GOT3 (cell line): ENCODE measurements around the gene CXXC5.
A peak's percentile ranks its signal among the peaks of the same experiment; 100 is the strongest.

Experiments
- DNase-seq: peaks from one replicate; lab custom pipeline; 2025; ENCODE audit warnings: mixed read lengths; lab: John Stamatoyannopoulos, UW

CXXC5 gene

DNA sequence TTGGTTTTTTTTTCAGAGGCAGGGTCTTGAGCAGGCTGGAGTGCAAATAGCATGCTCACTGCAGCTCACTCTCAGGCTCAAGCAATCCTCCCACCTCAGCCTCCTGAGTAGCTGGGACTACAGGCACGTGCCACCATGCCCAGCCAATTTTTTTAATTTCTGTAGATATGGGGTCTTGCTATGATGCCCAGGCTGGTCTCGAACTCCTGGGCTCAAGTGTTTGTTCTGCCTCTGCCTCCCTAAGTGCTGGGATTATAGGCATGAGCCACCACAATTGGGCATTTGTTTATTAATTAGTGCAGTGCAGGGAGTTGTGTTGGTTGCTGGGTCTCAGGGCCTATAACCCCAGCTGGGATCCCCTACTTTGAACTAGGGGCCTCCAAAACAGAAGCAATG is 47.0 kb downstream of the CXXC5 start:
- no peak for DNase-seq

DNA sequence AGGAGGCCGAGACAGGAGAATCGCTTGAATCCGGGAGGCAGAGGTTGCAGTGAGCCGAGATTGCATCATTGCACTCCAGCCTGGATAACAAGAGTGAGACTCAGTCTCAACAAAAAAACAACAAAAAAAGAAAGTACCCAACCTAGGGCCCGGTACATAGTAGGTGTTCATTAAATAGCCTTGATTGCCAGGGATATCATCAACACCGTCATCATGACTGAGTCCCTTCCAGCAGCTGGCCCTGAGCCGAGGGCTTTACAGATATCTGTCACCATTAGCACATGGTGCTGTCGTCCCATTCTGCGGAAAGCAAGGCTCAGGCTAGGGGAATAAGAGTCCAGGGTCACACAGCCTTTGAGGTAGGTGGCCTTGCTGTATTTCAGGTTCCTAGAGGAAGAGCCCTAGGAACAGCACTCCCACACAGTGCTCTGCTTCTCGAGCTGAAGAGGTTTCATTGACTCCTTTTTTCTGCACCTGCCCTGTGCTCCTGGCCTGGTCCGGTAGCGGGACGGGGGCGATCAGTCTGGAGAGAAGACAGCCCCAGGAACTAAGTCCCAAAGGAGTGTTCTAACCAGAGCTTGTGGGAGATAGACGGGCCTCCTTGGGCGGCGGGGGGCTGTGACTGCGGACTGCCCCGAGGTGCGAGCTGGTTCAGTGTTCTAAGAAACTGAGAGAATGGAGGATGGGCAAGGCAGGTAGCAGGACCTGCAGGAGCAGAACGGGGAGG is 48.2 kb downstream of the CXXC5 start:
- no peak for DNase-seq

DNA sequence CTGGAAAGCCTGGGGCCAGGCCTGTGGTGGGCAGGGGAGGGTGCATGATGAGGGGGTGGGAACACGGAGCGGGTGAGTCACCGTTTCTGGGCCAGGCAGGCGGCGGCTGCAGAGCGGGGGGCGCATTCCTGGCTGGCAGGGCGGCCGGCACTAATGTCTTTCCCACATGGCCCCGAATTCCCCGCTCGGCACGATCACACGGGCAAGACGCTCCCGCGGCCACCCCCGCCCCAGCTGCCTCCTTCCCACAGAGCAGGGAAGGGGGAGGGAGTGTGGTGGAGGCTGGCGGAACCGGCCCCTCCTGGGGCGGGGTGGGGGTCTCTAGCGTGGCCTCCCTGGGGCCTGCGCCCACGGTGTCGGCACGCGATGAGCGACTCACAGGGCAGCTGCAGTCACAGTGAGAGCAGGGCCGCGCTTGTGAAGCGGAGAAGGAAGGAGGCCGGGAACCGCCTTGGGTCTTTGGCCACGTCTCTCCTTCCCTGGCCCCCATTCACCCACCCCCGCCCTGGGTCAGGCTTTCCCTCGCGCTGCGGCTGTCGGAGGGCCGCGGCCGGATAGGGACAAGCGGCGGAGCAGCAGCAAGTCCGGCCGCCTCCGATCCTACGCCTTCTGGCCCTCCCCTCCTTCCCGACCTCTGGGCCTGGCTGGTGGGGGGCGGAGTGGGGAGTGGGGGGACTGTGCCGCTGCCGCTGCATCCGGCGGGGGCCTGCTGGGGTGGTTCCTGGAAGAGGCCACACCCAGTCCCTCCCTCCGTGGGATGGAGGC is 48.9 kb downstream of the CXXC5 start:
- DNase-seq, result peak; percentile 75

- DNase-seq, result peak; percentile 66
These were observed 50.5 kb downstream of the CXXC5 start for GRCh38 chr5:139698490-139699146.

GRCh38 chr5:139699351-139699750 is 51.2 kb downstream of the CXXC5 start:
- no peak for DNase-seq

- DNase-seq, result no peak
These were observed 52.5 kb downstream of the CXXC5 start for GRCh38 chr5:139700711-139701055.

DNA sequence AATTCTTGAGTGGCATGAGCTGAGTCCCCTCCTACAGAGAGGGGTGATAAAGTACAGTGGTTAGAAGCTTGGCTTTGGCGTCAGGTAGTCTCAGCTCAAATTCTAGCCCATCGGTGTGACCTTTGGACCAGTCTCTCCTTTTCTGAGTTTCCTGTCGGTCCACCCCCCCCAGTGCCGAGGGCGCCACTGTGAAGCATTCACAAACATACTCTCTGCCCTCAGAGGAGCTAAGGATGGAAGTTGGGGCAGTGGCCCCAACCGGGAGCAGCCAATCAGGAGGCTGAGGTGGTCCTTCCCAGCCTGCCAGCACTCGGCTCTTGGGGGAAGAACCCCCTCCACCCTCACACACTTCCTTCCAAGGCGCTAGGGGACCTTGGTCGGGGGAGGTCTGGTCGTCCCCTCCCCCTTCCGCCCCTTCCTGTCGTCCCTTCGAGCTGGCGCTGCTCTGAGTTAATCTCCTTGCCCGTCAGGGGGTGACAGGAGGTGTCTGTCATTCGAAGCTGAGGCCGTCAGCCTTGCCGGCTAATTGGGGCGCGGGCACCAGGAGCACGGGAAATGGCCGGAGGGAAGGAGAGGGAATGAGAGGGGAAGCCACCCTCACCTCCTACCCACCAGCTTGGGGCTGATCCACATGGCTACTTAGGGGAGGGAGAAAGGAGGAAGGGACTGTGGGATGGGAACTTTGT is 53.0 kb downstream of the CXXC5 start:
- DNase-seq, result no peak

DNA sequence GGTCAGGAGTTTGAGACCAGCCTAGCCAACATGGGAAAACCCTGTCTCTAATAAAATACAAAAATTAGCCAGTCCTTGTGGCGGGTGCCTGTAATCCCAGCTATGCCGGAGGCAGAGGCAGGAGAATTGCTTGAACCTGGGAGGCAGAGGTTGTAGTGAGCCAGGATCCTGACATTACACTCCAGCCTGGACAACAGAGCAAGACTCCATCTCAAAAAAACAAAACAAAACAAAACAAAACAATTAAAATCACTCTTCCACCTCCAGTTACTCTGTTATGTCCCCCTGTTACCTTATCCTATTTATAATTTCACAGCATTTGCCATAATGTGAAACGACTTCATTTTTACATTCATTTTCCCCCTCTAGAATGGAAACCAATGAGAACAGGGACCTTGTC is 54.4 kb downstream of the CXXC5 start:
- no peak for DNase-seq

DNA sequence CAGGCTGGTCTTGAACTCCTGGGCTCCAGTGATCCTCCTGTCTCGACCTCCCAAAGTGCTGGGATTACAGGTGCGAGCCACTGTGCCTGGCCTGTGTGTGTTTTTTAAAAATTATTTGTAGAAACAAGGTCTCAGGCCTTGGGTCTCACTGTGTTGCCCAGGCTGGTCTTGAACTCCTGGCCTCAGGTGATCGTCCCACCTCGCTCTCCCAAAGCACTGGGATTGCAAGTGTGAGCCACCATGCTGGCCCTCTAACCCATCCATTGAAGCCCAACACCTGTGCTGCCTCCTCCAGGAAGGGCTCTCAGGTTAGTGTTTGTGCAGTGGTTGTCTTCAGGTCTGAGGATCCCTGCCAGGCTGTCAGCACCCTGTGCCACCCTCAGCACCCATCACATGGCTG is 56.6 kb downstream of the CXXC5 start:
- no peak for DNase-seq

DNA sequence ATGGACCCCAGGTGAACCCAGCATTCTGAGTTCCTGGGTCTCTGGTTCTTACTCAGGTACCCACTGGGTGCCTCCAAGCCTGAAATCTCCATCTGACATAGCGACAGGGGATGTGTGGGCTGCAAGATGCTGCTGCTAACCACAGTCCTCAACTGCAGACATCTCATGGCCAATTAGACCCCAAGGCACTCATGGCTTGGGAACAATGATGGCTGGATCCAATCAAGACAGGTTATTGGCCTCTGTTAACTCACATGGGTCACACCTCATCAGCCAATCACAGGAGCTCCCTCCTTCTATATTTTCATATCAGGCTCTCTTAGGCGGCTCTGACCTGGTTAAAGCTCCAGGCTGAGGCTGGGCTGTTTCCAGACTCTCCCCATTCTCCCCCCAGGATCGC is 57.0 kb downstream of the CXXC5 start:
- DNase-seq, result no peak

DNA sequence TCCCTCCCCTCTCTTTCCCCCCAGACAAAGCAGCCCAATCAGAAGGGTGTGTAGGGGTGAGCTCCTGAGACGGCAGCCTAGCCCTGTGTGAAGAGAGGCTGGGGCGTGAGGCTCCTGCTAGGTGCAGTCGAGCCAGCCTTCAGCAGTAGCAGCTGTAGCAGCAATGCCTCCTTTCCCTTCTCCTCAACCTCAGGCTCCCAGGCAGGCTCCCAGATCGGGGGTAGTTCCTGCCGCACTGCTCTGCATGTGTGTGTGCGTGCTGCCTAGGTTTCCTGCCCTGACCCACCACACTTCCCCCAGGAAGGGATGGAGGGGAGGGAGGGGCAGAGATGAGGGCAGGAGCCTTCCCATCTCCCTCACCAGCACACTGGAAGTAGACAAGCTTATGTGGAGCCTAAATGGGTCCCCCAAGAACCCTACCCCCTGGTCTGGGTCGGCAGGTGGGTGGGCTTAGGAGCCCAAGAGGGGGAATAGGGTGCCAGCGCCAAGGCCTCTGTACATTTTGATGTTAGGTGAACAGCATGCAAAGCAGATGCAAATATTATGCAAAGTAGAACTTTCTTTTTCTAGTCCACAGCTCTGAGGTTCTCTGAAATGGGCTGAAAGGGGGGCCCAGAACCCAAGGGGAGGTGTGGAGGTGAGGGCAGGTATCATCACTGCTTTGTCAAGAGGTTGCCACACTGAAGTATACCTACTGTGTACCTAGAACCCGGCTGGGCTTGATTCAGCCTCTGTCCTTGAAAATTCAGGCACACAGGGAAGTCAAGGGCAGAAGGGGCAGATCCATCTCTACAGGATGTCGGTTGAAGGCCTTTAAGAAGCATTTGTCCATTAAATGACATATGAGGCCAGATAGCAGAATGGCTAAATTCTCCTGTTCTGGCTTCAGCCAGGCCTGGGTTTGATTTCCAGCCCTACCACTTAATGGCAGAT is 57.8 kb downstream of the CXXC5 start:
- no peak for DNase-seq

DNA sequence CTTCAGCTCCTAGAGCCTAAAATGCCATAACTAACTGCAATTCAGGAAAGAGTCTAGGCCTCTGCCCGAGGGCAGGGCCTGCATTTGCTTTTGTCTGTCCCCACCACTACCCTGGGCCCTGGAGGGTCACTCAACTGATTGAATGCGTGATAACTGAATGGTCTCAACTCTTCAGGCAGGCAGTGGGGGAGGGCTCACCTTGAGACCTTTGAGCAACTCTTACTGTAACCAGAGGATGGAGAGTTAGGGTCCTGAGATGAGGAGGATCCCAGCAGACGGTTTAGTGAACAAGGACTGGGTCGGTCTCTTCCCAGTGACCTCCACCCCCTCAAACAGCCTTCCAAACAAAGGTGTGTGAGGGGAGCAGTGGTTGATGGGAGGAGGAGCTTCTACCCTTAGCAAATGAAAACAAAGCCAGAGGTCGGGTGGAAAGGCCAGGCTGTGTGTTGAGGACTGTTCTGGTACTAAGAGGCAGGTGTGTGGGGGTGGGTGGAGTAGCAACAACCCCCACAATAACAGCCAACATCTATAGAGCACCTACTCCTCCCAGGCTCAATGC is 59.4 kb downstream of the CXXC5 start:
- no peak for DNase-seq

DNA sequence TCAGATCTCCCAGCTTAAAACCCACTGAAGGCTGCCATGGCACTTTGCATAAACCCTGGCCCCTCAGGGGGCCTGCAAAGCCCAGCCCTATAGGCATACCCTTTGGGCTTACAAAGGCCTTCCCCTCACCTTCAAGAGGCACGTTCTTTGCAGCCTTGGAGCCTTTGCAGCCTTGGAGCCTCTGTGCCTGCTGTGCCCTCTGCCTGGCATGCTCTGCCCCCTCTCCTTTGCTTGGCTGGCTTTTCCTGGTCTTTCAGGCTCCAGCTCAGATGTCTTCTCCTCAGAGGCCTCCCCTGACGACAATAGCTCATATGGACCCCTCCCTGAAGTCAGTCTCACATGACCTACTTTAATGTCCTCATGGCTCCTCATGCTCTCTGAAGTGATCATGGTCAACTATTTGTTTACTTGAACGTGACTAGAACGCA is 60.3 kb downstream of the CXXC5 start:
- no peak for DNase-seq

- DNase-seq, result peak; percentile 71
These were observed 60.9 kb downstream of the CXXC5 start for GRCh38 chr5:139708877-139709581.

- no peak for DNase-seq
These were observed 61.6 kb downstream of the CXXC5 start for GRCh38 chr5:139709582-139710318.

- peak; percentile 34 for DNase-seq
These were observed 62.3 kb downstream of the CXXC5 start for GRCh38 chr5:139710319-139711066.

DNA sequence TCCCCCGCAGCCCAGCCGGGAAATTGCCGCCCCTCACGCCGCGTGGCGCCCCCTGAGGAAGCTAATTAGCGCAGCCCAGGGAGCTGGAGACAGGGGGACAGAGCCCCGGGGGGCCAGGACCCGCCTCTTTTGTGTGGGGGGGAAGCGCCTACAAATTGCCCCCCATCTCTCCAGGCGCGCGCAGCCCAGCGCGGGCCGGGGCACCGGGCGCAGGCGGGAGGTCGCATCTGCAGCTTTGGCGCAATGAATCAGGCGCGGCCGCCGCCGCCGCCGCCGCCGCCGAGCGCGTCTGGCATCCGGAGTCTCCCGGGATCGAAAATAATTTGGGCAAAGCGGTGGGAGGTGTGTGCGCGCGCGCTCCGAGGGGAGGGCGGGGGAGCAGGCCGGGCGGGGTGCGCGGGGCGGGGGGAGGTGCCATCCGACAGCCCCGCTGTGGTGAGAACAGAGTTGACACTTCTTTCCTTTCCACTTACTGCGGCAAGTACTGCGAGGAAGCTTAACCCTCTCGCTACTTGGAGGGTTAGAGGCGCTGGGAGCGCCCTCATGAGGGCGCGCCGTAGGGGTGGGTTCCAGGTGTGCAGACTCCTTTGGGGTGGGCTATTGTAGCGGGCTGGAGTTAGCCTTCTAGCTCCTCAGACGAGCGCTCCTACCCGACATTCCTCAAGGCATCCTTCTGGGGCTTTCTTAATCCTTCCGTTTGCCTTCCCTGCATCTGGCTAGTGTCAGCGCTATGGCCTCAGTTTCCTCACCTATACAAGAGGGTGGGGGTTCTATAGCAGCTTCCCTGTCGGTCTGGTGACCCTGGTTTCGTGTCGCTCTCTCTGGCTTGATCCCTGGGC is 63.1 kb downstream of the CXXC5 start:
- DNase-seq, result peak; percentile 24

DNA sequence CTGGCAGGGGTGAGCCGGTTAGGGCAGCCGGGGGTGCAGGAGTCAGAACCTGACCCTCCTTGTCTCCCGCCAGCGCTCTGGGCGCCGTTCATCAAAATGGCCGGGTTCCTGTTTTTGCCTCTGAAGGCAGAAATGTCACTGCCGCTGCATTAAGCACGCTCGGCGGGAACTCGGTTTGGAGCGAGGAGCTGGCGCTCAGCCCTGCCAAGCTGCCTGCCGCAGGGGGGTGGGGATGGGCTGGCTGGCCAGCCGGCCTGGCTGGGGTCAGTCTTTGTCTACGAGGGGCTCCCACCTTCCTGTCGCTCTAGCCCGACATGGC is 63.7 kb downstream of the CXXC5 start:
- DNase-seq, result no peak
